Measurements from ENCODE around the gene TRIM44. TPM values are rescaled to one million over a fixed set of nuclear protein-coding genes. Genes with fewer than 3 reads are reported as not detected.
"Not testable (repeated sequence)": the region's sequence is repeated elsewhere in the genome, so short reads cannot be mapped to it uniquely, and the experiment has no call there.

The TRIM44 gene
- total RNA-seq, 1 donor from 2014 or later: 15.5 TPM

DNA sequence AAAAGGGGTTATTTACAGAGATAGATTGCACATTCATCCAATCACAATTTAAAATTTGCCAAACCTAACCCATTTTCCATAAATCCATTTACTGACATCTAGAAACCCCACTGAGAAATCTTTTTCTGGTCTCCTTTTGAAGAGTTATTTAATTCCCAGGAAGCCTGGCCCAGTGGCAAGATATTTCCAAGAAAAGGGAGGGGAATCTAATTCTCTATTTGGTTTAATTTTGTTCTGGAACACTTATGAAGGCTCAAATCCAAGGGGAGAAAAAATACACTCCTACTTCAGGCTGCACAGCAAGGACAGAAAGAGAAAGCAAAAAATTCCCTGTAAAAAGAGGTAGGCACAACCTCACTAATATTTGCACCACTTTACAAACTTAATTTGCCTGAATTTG lies 193.1 kb downstream of the TRIM44 start:
- DNase-seq: peak; percentile 32

DNA sequence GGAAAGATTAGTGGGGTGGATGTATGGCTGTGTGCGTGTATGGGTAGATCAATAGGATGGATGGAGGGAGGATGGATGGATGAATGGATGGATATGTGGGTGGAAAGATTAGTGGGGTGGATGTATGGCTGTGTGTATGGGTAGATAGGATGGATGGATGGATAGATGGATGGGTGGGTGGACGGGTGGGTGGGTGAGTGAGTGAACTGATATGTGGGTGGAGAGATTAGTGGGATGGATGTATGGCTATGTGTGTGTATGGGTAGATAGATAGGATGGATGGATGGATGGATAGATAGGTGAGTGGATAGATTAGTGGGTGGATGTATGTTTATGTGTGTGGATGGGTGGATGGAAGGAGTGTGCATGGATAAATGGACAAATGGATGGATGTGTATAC lies 193.7 kb downstream of the TRIM44 start:
- DNase-seq: no peak

DNA sequence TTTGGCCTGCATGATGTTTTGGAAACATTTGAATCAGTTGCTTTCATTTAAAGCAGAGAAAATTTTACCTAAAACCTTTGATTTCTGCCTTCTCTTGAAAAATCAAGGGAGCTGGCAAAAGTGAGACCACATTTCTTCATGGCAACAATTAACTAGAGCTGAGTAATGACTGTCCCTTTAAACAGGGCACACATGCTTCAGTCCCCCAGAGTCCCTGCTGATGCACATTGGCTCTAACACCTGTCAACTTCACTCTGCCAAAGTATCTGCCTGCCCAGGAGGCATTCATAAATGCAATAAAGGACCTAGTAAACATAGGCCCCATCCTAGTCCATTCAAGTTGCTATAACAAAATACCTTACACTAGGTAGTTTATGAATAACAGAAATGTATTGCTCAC lies 194.2 kb downstream of the TRIM44 start:
- DNase-seq: peak; percentile 44

DNA sequence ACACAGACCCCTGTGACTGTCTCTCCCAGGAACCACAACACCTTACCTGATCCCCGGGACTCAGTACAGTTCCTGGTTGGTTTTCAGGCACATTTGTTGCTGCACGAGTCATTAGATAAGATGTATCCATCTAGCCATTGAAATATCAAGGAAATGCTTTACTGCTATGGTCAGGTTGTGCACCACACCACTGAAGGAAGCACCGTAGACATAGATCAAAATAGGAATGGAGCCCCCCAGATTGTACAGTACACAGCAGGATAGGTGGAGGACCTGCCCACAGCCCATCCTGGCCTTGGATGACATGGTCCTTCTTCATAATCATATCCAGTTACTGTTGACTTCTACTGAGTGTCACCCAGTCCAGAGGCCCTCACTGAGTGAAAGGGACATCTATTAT lies 195.3 kb downstream of the TRIM44 start:
- no peak for DNase-seq

DNA sequence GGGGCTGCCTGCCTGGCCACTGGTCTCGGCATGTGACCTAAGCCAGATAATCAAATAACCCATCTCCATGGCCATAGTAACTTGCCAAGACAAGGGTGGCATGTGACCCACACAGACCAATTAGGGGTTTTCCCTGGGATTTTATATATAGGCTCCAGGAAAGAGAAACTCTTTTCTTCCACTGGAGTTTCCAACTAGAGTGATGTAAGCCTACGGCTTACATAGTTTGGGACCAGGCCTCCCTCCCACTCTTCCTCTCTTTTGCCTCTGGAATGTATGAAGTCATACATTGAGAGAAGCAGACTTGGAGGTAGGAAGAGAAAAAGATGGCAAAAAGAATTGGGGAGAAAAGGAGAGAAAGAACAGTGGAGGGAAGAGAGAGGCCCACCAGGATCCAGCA lies 196.7 kb downstream of the TRIM44 start:
- DNase-seq: no peak

DNA sequence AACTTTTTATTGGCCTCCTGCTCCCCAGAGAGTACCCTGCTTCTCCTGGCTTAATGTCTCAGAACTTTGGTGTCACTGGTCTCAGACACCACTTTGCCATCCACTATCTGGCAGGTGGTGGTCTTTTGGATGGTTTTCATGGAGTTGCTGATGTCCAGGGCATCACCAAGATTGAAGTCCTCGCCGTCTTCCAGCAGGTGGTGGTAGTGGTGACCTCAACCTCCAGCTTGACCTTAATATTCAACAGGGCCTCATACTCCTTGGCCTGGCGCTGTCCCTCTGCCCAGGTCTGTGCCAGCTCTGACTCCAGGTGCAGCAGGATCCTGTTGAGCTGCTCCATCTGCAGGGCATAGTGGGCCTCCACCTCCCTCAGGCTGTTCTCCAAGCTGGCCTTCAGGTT lies 197.6 kb downstream of the TRIM44 start:
- not testable (repeated sequence) for DNase-seq

DNA sequence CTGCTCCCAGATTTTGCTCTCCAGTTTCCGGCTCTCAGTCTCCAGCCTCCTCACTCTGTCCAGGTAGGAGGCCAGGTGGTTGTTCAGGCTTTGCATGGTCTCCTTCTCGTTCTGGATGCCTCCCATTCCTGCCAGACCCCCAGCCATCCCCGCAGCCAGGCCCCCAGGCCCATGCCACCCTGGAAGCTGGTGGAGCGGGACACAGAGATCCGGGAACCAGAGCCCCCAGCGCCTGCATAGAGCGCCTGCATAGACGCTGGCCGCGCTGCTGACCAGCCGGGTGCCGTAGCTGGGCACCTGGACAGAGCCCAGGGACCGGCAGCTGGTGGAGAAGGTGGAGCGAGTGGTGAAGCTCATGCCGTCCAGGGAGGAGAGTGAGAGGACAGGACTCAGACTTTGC lies 198.6 kb downstream of the TRIM44 start:
- DNase-seq: no peak

DNA sequence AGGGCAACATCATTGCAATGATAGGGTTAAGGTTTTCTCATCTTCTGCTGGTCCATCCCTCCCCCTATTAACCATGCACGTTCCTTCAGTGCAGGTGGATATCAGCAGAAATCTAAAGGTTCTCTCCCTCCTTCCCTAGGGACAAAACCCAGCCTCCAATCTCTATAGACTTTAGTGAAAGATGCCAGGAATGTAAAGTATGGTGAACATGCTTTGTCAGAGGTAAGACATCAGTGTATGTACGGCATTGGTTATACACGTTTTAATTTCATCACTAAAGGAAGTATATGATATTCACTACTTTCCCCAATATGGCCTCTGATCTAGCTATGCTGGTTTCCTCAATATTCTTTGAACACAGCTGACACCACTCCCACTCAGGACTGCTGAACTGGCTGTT lies 200.1 kb downstream of the TRIM44 start:
- DNase-seq: no peak

DNA sequence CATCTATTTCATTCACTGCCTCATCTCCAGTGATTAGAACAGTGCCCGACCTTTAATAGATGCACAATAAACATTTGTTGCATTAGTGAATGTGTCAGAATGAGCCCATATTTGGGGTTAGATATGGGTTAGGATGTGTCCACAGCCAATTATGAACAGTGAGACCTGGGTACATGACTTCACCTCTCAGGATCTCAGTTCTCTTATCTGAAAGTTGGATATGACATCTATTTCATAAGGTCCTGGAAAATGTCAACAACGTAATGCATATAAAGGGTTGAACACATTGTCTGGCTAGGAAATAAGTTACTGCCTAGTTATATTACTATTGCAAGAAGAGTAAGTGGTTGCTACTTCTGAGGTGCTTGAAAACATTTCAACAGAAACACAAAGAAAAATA lies 201.6 kb downstream of the TRIM44 start:
- DNase-seq: no peak

DNA sequence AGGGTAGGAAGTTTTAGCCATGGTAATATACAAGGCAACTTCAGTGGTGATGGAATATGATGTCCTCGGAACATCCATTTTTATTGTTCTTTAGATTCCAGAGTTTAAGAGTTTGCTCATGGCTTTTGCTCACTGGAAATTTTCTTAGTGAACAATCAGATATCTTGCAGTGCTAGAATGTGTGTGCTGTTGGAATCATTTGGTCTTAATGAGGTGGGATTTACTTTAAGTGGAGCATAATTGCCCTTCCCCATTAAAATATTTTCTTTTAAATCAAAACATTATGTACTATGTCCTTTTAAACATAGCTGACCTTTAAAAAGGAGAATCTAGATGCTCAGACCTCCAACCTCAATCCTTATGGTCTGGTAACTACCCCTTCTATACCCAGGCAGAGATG lies 204.0 kb downstream of the TRIM44 start:
- DNase-seq: no peak

Other genes starting within 250 kb of the TRIM44 start
- 2.2 TPM for gene SLC1A2, start 243.2 kb upstream of the TRIM44 start, total RNA-seq
- 63.2 TPM for gene PAMR1, start 137.2 kb upstream of the TRIM44 start, total RNA-seq
- 9.2 TPM for gene FJX1, start 44.3 kb upstream of the TRIM44 start, total RNA-seq

Measured in tongue (tissue), 2 donors.